ENCODE measurements around the gene CGREF1. TPM values are rescaled to one million over a fixed set of nuclear protein-coding genes. Genes with fewer than 3 reads are reported as not detected.

CGREF1 gene
- total RNA-seq, 2 donors from 2014 or later: 1.0 to 3.0 TPM

DNA sequence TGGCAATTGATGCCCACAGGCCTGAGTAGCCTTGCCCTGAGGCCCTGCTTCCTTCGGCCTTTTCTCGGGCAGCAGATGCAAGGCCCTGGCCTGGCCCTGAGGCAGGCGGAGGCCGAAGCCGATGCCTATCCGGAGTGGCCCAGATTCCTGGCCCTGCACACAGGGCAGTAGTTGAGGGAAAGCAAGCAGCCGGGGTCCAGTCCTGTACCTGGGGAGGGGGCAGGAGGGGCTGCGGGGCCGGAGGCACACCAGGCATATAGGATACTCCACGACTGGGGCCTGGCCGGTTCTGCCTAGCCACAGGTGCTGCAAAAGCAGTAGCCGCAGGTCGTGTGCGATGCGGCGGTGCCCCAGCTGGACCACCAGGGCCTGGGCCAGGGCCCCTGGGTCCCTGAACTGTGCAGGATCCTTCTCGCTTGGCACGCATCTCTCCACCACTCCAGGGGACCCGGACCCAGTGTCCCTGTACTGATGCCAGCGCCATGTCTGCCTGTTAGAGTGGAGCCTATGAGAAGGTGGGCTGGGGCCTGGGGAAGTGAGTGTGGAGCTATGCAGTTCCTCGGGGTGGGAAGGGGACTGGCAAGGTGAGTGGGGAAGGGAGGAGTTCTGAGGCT lies 18.5 kb upstream of the CGREF1 start:
- Histone ChIP-seq H3K4me3 (no peak overlapping the region), H3K27ac (no peak overlapping the region), H3K27me3 (no peaks in the 10 kb centered on the region), H3K9me3 (no peaks in the 10 kb centered on the region), H3K4me1 (peaks cover 15% of the 10 kb centered on the region), H3K36me3 (replicated peaks in 1 of 2; ENCODE audit: insufficient read depth in 1 of 2, low read depth in 2 of 2) (peaks cover 0 to 4% of the 10 kb centered on the region in 2 donors)
- intact Hi-C loops (cut with DNase I): no loop called here
- DNase-seq: no peak
- no peak for ATAC-seq
- WGBS, 2 donors: 78 to 85% methylated on average over 14 to 19 of the region's 21 CpGs
- TF ChIP-seq POLR2A (IDR thresholded peaks at IDR 0.05): no peak
- TF ChIP-seq, protein P1, sequence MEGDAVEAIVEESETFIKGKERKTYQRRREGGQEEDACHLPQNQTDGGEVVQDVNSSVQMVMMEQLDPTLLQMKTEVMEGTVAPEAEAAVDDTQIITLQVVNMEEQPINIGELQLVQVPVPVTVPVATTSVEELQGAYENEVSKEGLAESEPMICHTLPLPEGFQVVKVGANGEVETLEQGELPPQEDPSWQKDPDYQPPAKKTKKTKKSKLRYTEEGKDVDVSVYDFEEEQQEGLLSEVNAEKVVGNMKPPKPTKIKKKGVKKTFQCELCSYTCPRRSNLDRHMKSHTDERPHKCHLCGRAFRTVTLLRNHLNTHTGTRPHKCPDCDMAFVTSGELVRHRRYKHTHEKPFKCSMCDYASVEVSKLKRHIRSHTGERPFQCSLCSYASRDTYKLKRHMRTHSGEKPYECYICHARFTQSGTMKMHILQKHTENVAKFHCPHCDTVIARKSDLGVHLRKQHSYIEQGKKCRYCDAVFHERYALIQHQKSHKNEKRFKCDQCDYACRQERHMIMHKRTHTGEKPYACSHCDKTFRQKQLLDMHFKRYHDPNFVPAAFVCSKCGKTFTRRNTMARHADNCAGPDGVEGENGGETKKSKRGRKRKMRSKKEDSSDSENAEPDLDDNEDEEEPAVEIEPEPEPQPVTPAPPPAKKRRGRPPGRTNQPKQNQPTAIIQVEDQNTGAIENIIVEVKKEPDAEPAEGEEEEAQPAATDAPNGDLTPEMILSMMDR (IDR thresholded peaks at IDR 0.05): no peak

DNA sequence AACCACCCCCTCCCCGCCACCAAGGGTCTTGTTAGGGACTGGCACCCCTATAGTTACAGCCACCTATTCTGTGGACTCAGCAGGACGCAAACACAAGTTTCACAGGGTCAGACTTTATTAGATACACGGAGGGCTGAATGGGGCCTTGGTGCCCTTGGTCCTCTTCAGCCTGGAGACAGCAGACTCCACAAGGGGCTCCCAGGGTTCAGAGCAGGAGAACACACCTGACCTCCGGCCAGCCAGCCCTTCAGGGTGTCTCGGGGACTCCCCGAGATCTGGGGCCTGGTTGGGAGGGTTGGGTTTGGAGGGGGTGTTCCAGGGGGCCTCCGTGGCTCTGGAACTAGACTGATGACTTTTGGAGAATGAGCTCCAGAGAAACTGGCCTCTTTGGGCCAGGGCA lies 17.8 kb upstream of the CGREF1 start:
- Histone ChIP-seq H3K4me3 (no peak overlapping the region), H3K36me3 (replicated peaks in 1 of 2; ENCODE audit: insufficient read depth in 1 of 2, low read depth in 2 of 2) (peaks cover 3 to 5% of the 10 kb centered on the region in 2 donors), H3K4me1 (peaks cover 20% of the 10 kb centered on the region), H3K27ac (no peak overlapping the region), H3K9me3 (no peaks in the 10 kb centered on the region), H3K27me3 (no peaks in the 10 kb centered on the region)
- intact Hi-C loops (cut with DNase I): no loop called here
- no peak for TF ChIP-seq POLR2A (IDR thresholded peaks at IDR 0.05)
- TF ChIP-seq, protein P1 (IDR thresholded peaks at IDR 0.05): no peak
- ATAC-seq (no peak), DNase-seq (no peak)
- 80 to 83% methylated on average over 1 to 7 of the region's 7 CpGs for WGBS, 2 donors

DNA sequence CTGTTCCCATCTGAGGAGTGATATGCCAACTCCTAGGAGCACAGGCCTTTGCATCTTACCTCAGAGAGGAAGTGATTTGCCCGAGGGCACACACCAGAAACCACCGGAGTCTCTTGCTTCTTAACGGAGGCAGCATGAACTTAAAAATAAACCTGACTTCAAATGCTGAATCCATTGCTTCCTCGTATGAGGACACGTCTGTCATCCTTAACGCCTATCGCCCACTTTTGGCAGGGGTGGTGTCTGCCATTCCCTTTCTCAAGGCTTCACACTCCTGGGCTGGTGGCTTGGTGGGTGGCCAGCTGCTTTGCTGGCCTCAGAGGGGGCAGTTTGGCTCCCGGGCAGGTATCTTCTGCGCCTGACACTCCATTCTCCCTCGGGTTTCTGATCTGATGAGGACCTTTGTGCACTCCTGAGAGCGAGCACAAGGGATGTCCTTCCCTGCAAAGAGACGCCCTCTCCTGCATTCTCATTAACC lies 16.6 kb upstream of the CGREF1 start:
- Histone ChIP-seq H3K4me1 (peaks cover 20% of the 10 kb centered on the region), H3K36me3 (replicated peaks in 1 of 2; ENCODE audit: insufficient read depth in 1 of 2, low read depth in 2 of 2) (peaks cover 5 to 16% of the 10 kb centered on the region in 2 donors), H3K9me3 (no peaks in the 10 kb centered on the region), H3K27me3 (no peaks in the 10 kb centered on the region), H3K27ac (no peak overlapping the region), H3K4me3 (no peak overlapping the region)
- WGBS, 2 donors: 76 to 84% methylated on average over 12 of the region's 12 CpGs
- no peak for TF ChIP-seq POLR2A (IDR thresholded peaks at IDR 0.05)
- DNase-seq (no peak), ATAC-seq (no peak)
- intact Hi-C loops (cut with DNase I): no loop called here

DNA sequence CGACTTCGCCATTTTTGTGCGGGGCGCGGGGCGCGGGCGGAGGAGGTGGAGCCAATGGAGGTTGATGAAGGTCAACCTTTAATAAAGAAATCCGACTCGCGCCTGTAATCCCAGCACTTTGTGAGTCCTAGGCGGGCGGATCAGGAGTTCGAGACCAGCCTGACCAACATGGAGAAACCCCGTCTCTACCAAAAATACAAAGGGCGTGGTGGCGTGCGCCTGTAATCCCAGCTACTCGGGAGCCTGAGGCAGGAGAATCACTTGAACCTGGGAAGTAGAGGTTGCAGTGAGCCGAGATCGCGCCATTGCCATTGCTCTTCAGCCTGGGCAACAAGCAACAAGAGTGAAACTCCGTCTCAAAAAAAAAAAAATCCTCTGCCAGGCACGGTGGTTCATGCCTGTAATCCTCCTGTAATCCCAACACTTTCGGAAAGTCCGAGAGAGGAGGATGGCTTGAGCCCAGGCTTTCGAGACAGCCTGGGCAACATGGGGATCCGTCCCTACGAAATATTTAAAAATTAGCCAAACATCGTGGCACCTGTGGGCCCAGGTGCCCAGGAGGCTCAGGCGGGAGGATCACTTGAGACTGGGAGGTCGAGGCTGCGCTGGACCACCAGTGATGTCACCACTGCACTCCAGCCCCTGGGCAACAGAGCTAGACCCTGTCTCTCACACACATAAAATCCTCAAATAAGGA lies 16.0 kb upstream of the CGREF1 start:
- Histone ChIP-seq H3K27me3 (no peaks in the 10 kb centered on the region), H3K27ac (peak overlapping the region in 2 of 4 donors; percentile 83 to 89), H3K9me3 (no peaks in the 10 kb centered on the region), H3K36me3 (replicated peaks in 1 of 2; ENCODE audit: insufficient read depth in 1 of 2, low read depth in 2 of 2) (peaks cover 5 to 16% of the 10 kb centered on the region in 2 donors), H3K4me1 (peaks cover 20% of the 10 kb centered on the region), H3K4me3 (no peak overlapping the region)
- DNase-seq: no peak
- TF ChIP-seq, protein P1 (IDR thresholded peaks at IDR 0.05): no peak
- no peak for TF ChIP-seq POLR2A (IDR thresholded peaks at IDR 0.05)
- intact Hi-C loops (cut with DNase I): no loop called here
- 62 to 89% methylated on average over 7 to 26 of the region's 33 CpGs for WGBS, 2 donors
- ATAC-seq: no peak

DNA sequence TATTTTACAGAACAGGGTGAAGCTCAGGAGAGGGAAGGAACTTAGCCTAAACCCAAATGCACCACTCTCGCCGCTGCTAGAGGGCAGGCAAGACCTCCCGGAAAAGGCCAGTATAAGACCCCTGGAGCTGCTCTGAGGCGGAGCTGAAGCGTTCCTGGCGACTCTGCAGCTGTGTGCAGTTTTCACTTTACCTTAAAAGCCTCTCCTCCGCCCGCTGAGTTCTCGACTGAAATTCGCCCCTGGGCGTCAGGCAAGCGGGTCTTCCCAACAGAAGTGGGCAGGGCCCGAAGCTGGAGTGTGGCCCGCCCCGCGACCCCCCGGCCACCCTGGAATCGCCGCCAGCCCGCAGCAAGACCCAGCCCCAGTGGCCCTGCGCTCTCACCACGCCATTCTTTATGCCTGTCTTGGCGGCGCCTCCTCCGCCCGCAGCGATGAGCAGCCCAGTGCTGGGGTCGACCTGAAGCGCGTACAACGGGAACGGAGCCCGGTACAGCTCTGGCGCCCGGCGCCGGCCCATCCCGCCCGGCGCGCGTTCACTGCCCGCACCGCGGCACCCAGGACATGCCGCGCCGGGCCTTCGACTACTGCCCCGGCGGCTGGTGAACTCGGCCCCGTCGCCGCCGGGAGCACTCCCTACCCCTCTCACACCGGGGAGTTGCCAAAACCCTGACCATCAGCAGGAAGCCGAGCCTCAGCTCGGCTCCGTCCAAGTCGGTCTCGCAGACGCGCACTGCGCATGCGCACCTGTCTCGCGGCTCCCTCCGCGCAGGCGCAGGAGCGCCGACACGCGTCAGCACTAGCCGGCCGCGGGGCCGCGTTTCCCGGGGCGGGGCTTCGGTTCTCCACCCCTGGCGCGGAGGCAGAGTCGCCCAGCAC lies 15.2 kb upstream of the CGREF1 start, which contains the start of gene PREB:
Gene PREB (minus strand): TSS at position 732 of the 876 bp plus-strand sequence. CDS start 215 bp downstream, at position 517.
- H3K36me3 ChIP-seq (replicated peaks in 1 of 2; ENCODE audit: insufficient read depth in 1 of 2, low read depth in 2 of 2): peaks cover 5 to 16% of the 10 kb centered on the region in 2 donors
- no peaks in the 10 kb centered on the region for H3K27me3 ChIP-seq
- WGBS, 2 donors: 0% methylated on average over 8 to 66 of the region's 86 CpGs
- peak; percentile 98 to 99 (median 98) for DNase-seq
- peak within 1 kb of the TSS; percentile 89 to 95 for H3K4me3 ChIP-seq
- H3K27ac ChIP-seq: peak within 1 kb of the TSS; percentile 64 to 89 (median 80)
- TF ChIP-seq POLR2A (IDR thresholded peaks at IDR 0.05): peak; percentile 58 to 84 (median 81)
- TF ChIP-seq, protein P1 (IDR thresholded peaks at IDR 0.05): no peak
- intact Hi-C loops (cut with DNase I): no loop called here
- peaks cover 20% of the 10 kb centered on the region for H3K4me1 ChIP-seq
- H3K9me3 ChIP-seq: no peaks in the 10 kb centered on the region
- peak; percentile 98 for ATAC-seq

Measured in body of pancreas (tissue), 4 donors.